Astrocyte (in vitro differentiated cells and primary cell): ENCODE results near the gene LSMEM2. TPM values are rescaled to one million over a fixed set of nuclear protein-coding genes. Genes with fewer than 3 reads are reported as not detected.

Source experiments
- DNase-seq: peaks from one replicate; pipeline ENCODE4 v3.0.0-alpha.2; 2010; ENCODE audit warnings: low read depth
- FAIRE-seq: peaks from 2 replicates; lab custom pipeline; 2011; peaks lifted over from hg19 to GRCh38; lab: Jason Lieb, UNC
- H2AFZ ChIP-seq: 2 replicates; pipeline ENCODE4 v1.6.0; 2012; ENCODE audit warnings: low read depth, low read length, inconsistent platforms
- H3K27ac ChIP-seq: 2 replicates; pipeline ENCODE4 v1.5.1; 2011; ENCODE audit warnings: low read depth, low read length, inconsistent platforms
- H3K27me3 ChIP-seq: 2 replicates; pipeline ENCODE4 v1.6.0; 2011; ENCODE audit warnings: low read length, inconsistent platforms; ENCODE audit not compliant: insufficient read depth
- H3K36me3 ChIP-seq: 2 replicates; pipeline ENCODE4 v1.5.1; 2011; ENCODE audit warnings: low read length, inconsistent platforms; ENCODE audit not compliant: insufficient read depth
- H3K4me1 ChIP-seq: 2 replicates; pipeline ENCODE4 v1.5.1; 2011; ENCODE audit warnings: low read length, inconsistent platforms; ENCODE audit not compliant: insufficient read depth
- H3K4me2 ChIP-seq: 2 replicates; pipeline ENCODE4 v1.6.0; 2012; ENCODE audit warnings: low read length, inconsistent platforms
- H3K4me3 ChIP-seq: 2 replicates; pipeline ENCODE4 v1.5.1; 2011; ENCODE audit warnings: low read depth, mild to moderate bottlenecking, low read length, inconsistent platforms; ENCODE audit not compliant: insufficient read depth
- H3K79me2 ChIP-seq: 2 replicates; pipeline ENCODE4 v1.6.0; 2012; ENCODE audit warnings: mild to moderate bottlenecking, low read length, inconsistent platforms; ENCODE audit not compliant: insufficient read depth
- H3K9ac ChIP-seq: 2 replicates; pipeline ENCODE4 v1.6.0; 2012; ENCODE audit warnings: mild to moderate bottlenecking, low read length, inconsistent platforms
- H3K9me3 ChIP-seq: 2 replicates; pipeline ENCODE4 v1.5.1; 2012; ENCODE audit warnings: low read depth, mild to moderate bottlenecking, low read length, inconsistent platforms; ENCODE audit not compliant: insufficient read depth
- H4K20me1 ChIP-seq: 2 replicates; pipeline ENCODE4 v1.6.0; 2012; ENCODE audit warnings: low read length, inconsistent platforms; ENCODE audit not compliant: insufficient read depth
- H3K27ac Mint-ChIP-seq: one replicate; pipeline ENCODE4 v1.8.0; 2021; ENCODE audit warnings: mild to moderate bottlenecking, mixed read lengths; ENCODE audit not compliant: unreplicated experiment
- H3K27me3 Mint-ChIP-seq: one replicate; pipeline ENCODE4 v1.8.0; 2021; ENCODE audit warnings: low read depth, mixed read lengths; ENCODE audit not compliant: unreplicated experiment
- H3K36me3 Mint-ChIP-seq: one replicate; pipeline ENCODE4 v1.8.0; 2021; ENCODE audit warnings: low read depth, mixed read lengths; ENCODE audit not compliant: unreplicated experiment
- H3K4me1 Mint-ChIP-seq: one replicate; pipeline ENCODE4 v1.8.0; 2021; ENCODE audit warnings: low read depth, mixed read lengths; ENCODE audit not compliant: unreplicated experiment
- H3K4me3 Mint-ChIP-seq: one replicate; pipeline ENCODE4 v1.8.0; 2021; ENCODE audit warnings: mild to moderate bottlenecking, moderate library complexity, mixed read lengths; ENCODE audit not compliant: unreplicated experiment
- H3K9me3 Mint-ChIP-seq: one replicate; pipeline ENCODE4 v1.8.0; 2021; ENCODE audit warnings: mild to moderate bottlenecking, mixed read lengths; ENCODE audit not compliant: unreplicated experiment
- EZH2 ChIP-seq: IDR thresholded peaks from 2 replicates; pipeline ENCODE4 v1.6.1; 2012; ENCODE audit warnings: mild to moderate bottlenecking, low read length, inconsistent platforms; ENCODE audit not compliant: insufficient read depth
- total RNA-seq: library from RNA; stranded (reverse); gene quantifications from 2 replicates; pipeline ENCODE4 v1.2.1, GENCODE V29; 2021
- TF ChIP-seq, protein P1 (sequence below): IDR thresholded peaks from 2 replicates; pipeline ENCODE4 v1.5.1; 2011; ENCODE audit warnings: low read depth, mild to moderate bottlenecking, inconsistent platforms, low read length, moderate library complexity; ENCODE audit not compliant: insufficient read depth

LSMEM2 gene
- total RNA-seq, 1 donor from 2014 or later = 0.30 TPM

DNA sequence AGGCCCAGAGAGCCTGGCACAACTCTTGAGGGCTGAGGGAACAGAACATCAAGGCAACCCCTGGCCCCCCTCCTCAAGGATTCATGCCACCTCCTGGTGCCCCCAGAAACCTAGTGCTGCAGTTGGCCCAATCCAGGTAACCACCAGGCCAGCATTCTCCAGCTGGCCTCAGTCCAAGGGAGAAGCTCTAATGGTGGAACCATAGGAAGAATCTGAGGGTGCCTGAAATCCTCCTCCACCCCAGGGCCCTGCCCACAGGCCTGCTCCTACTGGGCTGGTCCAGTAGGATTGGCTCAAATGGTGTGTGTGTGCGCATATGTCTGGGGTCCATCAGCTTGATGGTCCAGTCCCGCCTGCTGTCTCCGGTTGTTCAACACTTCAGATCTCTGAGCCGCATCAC lies 35.9 kb downstream of the LSMEM2 start:
- Histone ChIP-seq H3K4me3 (no peak overlapping the region), H3K27ac (no peak overlapping the region), H2AFZ (no peak overlapping the region), H3K79me2 (peaks cover 27% of the 10 kb centered on the region), H3K27me3 (no peaks in the 10 kb centered on the region), H3K36me3 (peaks cover 8% of the 10 kb centered on the region), H4K20me1 (peaks cover 48% of the 10 kb centered on the region), H3K9ac (no peak overlapping the region), H3K9me3 (no peaks in the 10 kb centered on the region), H3K4me2 (no peak overlapping the region), H3K4me1 (peaks cover 14% of the 10 kb centered on the region)
- Mint-ChIP-seq H3K36me3 (peaks cover 19% of the 10 kb centered on the region), H3K9me3 (peaks cover under 1% of the 10 kb centered on the region), H3K27ac (no peak overlapping the region), H3K27me3 (no peaks in the 10 kb centered on the region), H3K4me1 (peaks cover 11% of the 10 kb centered on the region), H3K4me3 (no peak overlapping the region)
- TF ChIP-seq, protein P1, sequence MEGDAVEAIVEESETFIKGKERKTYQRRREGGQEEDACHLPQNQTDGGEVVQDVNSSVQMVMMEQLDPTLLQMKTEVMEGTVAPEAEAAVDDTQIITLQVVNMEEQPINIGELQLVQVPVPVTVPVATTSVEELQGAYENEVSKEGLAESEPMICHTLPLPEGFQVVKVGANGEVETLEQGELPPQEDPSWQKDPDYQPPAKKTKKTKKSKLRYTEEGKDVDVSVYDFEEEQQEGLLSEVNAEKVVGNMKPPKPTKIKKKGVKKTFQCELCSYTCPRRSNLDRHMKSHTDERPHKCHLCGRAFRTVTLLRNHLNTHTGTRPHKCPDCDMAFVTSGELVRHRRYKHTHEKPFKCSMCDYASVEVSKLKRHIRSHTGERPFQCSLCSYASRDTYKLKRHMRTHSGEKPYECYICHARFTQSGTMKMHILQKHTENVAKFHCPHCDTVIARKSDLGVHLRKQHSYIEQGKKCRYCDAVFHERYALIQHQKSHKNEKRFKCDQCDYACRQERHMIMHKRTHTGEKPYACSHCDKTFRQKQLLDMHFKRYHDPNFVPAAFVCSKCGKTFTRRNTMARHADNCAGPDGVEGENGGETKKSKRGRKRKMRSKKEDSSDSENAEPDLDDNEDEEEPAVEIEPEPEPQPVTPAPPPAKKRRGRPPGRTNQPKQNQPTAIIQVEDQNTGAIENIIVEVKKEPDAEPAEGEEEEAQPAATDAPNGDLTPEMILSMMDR = no peak
- no peak for TF ChIP-seq EZH2
- FAIRE-seq (no peak), DNase-seq (no peak)

DNA sequence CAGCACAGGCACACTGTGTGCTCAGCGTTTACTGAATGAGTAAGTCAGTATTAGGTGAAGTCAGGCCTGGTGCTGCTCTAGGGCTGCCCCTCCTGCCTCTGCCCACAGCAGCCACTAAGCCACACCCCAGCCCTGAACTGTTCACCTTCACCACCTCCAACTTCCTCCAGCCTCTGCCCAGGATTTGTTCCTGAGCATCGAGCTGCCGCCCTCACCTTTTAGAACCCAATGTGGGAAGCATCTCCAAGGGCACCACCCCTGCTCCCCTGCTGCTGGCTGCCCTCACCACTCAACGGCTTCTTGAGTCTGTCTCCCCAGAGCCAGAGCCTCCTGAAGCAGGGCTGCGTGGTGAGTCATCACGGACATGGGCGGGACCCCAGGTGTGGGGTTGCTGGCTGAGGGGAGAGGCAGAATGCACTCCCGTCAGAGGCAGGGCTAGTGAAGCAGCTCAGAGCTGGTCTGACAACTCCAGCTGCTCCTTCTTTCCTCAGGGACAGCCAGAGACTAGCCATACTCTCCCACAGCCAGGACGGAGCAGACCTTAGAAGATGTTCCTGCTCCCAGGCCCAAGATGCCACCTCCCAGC lies 37.9 kb downstream of the LSMEM2 start:
- no peak for FAIRE-seq
- H3K4me2 ChIP-seq = peak overlapping the region; percentile 55

DNA sequence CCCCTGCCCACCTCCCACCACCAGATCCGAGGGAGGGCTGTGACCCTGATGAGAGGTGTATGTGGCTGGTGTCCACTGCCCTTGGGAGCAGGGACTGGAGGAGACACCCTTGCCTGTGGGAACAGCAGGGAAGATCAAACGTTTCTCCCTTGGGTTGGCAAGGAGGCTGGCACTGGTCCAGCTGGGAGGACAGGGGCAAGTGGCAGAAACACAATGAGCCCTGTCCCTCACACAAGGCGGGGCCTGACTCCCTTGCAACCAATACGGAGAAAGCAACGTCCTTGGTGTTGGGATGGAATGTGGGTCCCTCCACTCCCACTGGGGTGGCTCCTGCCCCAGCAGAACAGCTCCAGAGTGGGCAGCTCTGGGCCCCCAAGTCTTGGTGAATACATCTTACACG lies 38.4 kb downstream of the LSMEM2 start:
- no peak overlapping the region for H3K4me3 Mint-ChIP-seq
- peaks cover 22% of the 10 kb centered on the region for H3K36me3 Mint-ChIP-seq

More for the DNA sequence above, 37.9 kb downstream of the LSMEM2 start:
- Histone ChIP-seq H3K9me3 (no peaks in the 10 kb centered on the region), H2AFZ (no peak overlapping the region), H3K79me2 (peaks cover 40% of the 10 kb centered on the region), H3K4me1 (peaks cover 24% of the 10 kb centered on the region), H3K9ac (peak overlapping the region; percentile 29), H3K4me3 (no peak overlapping the region), H4K20me1 (peaks cover 58% of the 10 kb centered on the region), H3K27ac (no peak overlapping the region), H3K27me3 (no peaks in the 10 kb centered on the region), H3K36me3 (peaks cover 8% of the 10 kb centered on the region)
- Mint-ChIP-seq H3K9me3 (no peaks in the 10 kb centered on the region), H3K36me3 (peaks cover 22% of the 10 kb centered on the region), H3K4me1 (peaks cover 16% of the 10 kb centered on the region), H3K4me3 (no peak overlapping the region), H3K27ac (no peak overlapping the region), H3K27me3 (no peaks in the 10 kb centered on the region)
- no peak for TF ChIP-seq EZH2
- TF ChIP-seq, protein P1 = no peak
- peak; percentile 65 for DNase-seq

More for the DNA sequence above, 38.4 kb downstream of the LSMEM2 start:
- H3K27ac Mint-ChIP-seq = peak overlapping the region; percentile 53
- Histone ChIP-seq H3K79me2 (peaks cover 40% of the 10 kb centered on the region), H3K4me1 (peaks cover 29% of the 10 kb centered on the region), H3K4me3 (no peak overlapping the region), H3K36me3 (peaks cover 8% of the 10 kb centered on the region), H3K9me3 (no peaks in the 10 kb centered on the region), H3K27ac (no peak overlapping the region), H4K20me1 (peaks cover 58% of the 10 kb centered on the region), H3K9ac (peak overlapping the region; percentile 29), H3K4me2 (peak overlapping the region; percentile 55), H3K27me3 (no peaks in the 10 kb centered on the region), H2AFZ (no peak overlapping the region)
- peaks cover 16% of the 10 kb centered on the region for H3K4me1 Mint-ChIP-seq
- DNase-seq (no peak), FAIRE-seq (no peak)
- no peaks in the 10 kb centered on the region for H3K9me3 Mint-ChIP-seq
- H3K27me3 Mint-ChIP-seq = no peaks in the 10 kb centered on the region
- TF ChIP-seq, protein P1 = no peak
- no peak for TF ChIP-seq EZH2
